ENCODE data around the gene AFF4.

GRCh38 chr5:132979976-132980375 is 16.5 kb upstream of the AFF4 start:
- TF ChIP-seq, protein P1, sequence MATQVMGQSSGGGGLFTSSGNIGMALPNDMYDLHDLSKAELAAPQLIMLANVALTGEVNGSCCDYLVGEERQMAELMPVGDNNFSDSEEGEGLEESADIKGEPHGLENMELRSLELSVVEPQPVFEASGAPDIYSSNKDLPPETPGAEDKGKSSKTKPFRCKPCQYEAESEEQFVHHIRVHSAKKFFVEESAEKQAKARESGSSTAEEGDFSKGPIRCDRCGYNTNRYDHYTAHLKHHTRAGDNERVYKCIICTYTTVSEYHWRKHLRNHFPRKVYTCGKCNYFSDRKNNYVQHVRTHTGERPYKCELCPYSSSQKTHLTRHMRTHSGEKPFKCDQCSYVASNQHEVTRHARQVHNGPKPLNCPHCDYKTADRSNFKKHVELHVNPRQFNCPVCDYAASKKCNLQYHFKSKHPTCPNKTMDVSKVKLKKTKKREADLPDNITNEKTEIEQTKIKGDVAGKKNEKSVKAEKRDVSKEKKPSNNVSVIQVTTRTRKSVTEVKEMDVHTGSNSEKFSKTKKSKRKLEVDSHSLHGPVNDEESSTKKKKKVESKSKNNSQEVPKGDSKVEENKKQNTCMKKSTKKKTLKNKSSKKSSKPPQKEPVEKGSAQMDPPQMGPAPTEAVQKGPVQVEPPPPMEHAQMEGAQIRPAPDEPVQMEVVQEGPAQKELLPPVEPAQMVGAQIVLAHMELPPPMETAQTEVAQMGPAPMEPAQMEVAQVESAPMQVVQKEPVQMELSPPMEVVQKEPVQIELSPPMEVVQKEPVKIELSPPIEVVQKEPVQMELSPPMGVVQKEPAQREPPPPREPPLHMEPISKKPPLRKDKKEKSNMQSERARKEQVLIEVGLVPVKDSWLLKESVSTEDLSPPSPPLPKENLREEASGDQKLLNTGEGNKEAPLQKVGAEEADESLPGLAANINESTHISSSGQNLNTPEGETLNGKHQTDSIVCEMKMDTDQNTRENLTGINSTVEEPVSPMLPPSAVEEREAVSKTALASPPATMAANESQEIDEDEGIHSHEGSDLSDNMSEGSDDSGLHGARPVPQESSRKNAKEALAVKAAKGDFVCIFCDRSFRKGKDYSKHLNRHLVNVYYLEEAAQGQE (IDR thresholded peaks at IDR 0.05; ENCODE audit: low read depth, low read length): no peak
- TF ChIP-seq YY1 (IDR thresholded peaks at IDR 0.05; ENCODE audit: low read depth, low read length) (no peak), ZNF274 (IDR thresholded peaks at IDR 0.05; ENCODE audit: insufficient read depth, insufficient read length) (no peak), RFX5 (IDR thresholded peaks at IDR 0.05; ENCODE audit: low read depth, low read length) (no peak), NFIC (IDR thresholded peaks at IDR 0.05; ENCODE audit: low read depth, low read length) (no peak), EP300 (IDR thresholded peaks at IDR 0.05; ENCODE audit: borderline replicate concordance in 1 of 2, control insufficient read depth in 1 of 2, low read depth in 2 of 2, low read length in 2 of 2) (no peak)
